Activated CD8-positive, alpha-beta memory T cell treated with anti-CD3 and anti-CD28 coated beads, Interleukin-2, amount 50 U/mL, for 1 hour (primary cell): ENCODE measurements around the gene AURKAIP1.
"Not testable (repeated sequence)": the region's sequence is repeated elsewhere in the genome, so short reads cannot be mapped to it uniquely, and the experiment has no call there.

Source experiments
- DNase-seq: peaks from one replicate; pipeline ENCODE4 v3.0.0-alpha.2; 2020; ENCODE audit errors: extremely low read depth

AURKAIP1 gene

DNA sequence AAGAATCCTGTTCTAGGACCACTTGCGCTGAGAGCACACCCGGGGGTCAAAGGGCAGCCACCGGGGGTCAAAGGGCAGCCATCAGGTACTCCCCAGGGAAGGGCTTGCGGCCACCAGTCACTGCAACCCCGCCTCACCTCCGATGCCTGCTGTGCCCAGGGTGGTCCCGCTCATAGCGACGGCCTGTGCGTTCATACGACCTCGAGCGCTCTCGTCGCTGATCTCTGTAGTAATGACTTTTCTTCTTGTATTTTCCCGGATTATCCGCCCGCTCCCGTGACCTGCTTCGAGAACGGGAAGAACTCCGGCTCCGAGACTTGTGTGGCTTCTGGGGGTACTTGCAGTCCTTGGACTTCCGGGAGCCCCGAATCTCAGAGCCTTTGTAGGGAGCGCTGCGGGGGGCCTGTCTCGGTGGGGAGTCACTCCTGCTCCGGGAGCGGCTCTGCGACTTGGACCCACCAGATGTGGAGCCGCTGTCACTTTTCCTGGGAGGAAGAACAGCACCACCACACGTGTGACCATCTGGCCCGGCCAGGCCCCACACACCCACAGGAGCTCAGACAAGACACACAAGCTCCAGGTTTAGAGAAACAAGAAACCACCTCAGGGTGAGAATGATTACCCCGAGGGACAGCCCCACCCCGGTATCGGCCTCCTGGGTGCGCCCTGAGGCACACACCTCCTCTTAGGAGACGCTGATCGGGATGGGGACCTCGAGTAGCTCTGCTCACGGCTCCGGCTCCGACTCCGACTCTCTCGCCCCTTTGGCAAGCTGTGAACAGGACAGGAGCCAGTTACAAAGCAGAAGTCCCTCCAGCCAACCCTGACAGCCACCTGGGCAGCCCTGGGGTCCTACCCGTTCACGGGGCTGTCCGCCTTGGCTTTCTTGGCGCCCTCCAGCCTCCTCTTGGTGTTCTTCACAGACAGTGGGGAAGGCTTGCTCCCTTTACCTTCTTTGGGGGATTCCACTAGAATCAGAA is 12.4 kb upstream of the AURKAIP1 start:
- no peak for DNase-seq

DNA sequence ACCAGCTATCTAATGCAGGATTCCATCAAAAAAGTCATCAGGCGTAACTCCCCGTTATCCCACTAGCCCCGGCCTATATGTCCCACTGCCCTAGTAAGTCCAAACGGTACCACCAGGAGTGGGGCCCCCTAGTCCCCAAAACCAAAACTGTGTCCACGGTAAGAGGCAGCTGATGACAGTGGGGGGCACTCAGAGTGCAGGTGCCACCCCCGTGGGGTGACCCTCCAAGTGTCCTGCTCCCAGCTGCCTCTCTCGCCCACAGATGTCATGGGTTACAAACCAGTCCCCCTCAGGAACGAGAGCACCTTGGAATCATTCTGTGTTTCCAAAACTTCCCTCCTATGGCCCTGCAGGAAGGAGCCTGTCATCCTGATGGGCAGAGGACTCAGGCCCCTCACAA is 10.9 kb upstream of the AURKAIP1 start:
- no peak for DNase-seq

DNA sequence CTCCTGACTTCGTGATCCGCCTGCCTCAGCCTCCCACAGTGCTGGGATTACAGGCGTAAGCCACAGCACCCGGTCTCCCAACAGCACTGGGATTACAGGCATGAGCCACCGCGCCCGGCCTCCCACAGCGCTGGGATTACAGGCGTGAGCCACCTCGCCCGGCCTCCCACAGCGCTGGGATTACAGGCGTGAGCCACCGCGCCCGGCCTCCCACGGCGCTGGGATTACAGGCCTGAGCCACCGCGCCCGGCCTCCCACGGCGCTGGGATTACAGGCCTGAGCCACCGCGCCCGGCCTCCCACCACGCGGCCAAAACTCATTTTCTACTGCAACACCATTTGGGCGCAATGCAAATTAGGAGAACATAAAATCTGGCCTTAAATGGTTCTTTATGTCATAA is 10.3 kb upstream of the AURKAIP1 start:
- not testable (repeated sequence) for DNase-seq

DNA sequence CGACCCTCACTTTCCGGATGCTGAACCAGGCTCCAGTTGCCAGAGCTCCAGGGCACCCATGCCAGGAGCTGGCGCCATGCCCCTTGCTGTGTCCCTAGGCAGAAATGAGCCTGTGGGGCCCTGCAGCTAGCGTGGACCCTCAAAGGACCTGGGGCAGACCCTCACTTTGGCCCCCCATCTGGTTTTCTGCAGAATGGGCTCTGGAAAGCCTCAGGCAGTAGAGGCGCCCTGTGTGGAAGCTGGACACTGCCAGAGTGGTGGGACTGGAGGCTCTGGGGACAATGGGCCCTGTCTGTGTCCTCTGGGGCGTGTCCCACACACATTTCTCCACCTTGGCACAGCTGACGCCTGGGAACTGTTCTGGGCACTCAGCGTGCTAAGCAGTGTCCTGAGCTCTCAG is 6.3 kb upstream of the AURKAIP1 start:
- DNase-seq, result no peak

DNA sequence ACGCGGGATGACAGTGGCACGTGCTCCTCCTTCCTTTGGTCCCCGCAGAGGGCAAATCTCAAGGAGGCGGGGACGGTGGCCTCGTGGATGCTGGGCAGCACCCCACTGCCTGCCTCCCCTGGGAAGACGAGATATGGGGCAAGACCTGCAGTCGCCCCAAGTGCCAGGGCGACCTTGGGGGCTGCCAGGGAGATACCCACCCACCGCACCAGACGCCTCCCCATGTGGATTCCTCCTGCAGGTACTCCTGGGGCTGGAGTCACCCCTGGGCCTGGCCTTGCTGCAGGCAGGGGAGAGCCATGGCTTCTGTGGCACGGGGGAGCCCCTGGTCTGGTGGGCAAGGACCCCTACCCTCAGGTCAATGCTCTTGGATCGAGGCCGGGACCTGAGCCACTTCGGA is 5.9 kb upstream of the AURKAIP1 start:
- DNase-seq, result no peak

DNA sequence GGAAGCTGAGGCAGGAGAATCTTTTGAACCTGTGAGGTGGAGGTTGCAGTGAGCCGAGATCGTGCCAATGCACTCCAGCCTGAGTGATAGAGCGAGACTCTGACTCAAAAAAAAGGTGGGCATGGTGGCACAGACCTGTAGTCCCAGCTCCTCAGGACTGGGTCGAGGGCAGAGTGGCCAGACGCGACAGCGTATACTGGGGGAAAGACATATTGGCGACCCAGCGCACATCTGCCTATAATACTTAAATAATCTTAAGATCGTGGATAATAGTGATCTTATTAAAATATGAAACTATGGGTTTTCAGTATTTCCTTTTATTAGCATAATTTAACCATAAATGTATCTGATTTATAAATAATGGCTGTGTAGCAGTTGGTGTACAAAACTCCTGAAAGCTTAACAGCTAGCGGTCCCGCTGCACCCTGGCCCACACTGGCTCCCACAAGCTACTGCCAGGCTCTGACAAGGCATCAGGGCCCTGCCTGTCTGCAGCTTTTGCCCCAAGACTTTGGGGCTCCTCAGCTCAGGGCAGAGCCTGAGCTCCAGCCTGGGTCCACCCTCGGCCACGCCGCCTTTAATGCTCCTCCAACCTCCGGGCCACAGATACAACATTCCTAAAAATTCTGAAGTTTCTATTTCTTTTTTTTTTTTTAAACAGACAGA is 2.7 kb upstream of the AURKAIP1 start:
- no peak for DNase-seq

DNA sequence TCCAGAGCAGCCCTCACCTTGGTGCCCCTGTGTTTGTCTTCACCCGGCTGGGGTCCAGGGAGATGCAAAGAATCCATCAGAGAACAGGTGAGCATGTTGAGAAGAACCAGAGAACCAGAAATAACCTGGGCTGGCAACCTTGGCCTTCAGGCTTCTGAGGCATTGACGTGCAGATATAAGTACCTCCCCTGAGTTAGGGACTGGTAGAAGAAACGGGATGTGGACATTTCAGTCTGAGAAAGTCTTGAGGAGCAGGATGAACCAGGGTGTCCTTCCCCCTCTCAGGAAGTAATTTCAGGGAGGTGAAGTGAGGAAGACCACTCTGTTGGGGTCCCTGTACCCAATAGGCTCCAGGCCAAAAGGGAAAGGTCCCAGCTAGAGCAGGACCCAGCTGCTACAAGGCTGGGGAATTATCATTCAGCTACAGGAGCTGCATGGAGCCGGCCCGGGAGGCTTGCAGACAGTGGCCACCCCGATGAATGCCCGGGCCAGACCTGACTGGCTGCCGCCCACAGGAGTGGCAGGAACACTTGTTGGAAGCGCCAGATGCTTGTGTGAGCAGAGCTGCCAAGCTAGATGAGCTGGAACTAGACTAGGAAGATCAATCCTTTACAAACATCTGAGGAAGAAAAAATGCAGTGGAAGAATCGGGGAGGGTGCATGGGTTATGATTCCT is 1.7 kb upstream of the AURKAIP1 start:
- no peak for DNase-seq

DNA sequence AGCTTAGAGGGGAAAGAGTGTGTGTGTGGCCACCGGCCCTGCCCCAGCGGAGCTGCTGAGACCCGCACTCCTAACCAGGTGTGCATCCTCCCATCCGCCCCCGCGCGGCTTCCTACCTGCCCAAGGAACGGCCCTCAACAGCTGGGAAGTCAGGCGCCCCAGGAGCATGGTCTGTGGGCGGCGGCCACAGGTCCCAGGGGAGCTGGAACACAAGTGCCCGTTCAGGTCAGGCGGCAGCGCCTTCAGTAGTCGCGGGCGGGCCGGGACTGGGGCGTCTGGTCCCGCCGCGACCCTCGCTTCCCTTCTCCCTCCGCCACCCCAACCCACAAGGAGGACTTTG is 448 bp downstream of the AURKAIP1 start:
- no peak for DNase-seq

DNA sequence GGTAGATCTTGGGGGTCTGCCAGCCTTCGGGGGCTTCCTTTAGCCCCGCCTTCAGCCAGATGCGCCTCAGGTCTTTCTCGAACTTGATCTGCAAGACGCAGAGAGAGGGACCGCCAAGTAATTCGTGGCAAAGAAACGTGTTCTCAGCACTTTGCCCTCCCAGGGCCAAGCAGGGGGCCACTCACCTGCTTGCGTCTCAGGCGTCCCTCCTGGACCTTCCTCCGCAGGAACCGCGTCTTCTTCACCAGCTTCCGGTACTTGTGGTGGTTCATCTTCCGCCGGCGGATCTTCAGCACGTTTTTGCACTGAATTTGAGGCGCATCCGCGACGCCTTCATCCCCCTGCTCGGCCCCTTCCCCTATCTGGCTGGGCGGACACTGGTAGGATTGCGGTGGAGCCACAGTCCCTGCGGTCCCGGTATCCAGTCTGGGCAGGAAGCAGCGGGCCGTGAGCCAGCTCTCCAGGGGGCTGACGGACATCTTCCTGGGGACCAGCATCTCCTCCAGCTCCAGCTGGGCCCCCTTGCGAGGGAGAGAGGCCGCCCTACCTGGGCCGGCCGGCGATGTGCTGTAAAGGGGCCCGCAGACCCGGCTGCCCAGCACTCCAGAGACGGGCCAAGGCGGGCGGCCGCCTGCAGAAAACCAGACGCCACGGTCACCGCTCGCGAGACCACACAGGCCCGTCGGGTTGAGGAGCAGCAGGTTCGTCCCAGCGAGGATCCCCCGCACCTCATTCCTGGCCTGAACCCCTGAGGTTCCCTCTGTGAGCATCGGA is 1.0 kb downstream of the AURKAIP1 start:
- no peak for DNase-seq

DNA sequence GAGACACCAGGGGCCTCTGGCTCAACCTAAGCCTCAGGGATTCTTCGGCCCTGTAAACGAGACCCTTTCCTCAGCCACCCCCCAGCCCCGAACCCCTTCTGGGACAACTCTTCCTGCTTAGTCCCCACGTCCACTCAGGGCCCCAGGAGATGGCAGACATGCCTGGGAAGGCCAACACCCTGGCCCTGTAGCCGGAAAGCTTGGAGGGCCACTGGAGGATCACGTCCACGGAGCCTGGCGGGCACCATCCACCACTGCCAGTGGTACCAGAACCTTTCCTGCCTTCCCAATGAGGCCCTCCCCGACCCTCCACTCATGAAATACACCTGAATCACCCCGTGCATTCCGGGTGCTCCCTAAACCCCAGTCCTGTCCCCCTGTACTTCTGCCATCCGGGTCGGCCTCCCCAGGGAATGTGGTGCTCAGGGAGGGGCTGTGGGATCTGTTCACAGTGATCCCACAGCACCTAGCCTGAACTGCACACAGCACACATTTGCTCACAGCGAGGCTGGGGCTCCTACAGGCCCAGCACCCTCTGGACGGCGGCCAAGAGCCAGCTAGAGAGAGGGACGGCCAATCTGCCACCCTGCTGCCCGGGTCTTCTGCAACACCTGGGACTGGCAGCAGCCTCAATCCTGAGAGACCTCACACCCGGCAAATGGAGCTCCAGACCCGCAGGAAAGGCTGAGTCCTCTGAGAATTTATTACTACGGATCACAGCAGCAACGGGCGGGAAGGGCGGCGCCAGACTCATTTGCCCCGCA is 1.8 kb downstream of the AURKAIP1 start:
- DNase-seq, result no peak

DNA sequence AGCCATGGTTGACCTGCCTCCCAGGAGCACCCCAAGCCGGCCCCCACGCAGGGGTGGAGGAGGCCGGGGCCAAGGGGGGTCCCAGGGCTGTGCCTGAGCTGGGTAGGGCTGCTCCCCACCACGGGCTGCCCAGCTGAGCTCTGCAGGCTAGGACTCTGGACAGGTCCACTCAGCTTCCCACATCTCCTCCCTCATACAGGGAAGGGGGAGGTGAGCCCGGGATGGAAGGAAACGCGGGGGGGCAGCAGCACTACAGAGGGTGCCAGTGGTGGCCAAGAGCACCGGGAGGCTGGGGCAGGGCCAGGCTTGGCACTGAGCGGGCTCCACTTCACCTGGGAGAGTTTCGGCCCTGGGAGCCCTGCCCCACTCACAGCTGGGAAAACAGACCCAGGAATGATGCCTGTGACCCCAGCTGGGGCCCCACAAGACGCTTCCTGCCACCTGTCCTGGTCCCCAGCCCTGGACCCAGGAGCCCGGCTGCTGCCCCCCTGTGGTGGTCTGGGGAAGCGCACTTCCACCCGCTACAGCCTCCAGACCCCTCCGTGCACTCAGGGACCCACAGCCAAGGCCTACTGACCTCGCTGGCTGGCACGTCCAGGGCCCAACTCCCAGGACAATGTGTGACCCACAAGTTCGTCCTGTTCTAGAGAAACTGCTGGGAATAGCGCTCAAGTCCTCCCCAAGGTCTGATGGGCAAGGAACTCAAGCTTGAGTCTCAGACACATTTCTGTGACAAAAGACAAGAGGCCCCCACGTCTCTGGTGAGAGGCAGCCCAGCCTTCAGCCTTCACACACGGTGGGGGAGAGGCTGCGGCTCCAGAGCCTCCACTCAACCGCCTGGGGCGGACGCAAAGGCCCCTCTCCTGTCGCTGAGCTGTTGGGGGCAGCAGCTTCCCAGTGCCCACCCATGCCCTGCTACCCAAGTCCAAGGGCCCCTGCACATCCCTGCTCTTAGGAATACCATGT is 3.0 kb downstream of the AURKAIP1 start:
- DNase-seq, result no peak

DNA sequence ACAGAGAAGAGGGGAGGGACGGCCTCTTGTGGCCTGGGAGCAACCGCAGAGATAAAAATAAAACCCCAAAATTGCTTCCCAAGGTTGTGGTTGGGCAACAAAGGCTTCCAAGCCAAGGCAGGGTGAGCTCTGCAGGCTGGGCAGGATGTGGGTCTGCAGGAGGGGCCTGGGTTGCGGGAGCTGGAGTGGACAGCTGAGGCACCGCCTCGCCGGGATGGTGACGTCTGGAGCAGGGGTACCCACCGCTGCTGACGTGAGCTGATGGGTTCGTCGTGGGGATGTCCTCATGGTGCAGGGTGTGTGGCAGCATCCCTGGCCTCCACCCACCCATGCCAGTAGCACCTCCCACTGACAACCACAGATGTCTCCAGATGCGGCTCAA is 3.7 kb downstream of the AURKAIP1 start:
- DNase-seq, result peak; percentile 89

DNA sequence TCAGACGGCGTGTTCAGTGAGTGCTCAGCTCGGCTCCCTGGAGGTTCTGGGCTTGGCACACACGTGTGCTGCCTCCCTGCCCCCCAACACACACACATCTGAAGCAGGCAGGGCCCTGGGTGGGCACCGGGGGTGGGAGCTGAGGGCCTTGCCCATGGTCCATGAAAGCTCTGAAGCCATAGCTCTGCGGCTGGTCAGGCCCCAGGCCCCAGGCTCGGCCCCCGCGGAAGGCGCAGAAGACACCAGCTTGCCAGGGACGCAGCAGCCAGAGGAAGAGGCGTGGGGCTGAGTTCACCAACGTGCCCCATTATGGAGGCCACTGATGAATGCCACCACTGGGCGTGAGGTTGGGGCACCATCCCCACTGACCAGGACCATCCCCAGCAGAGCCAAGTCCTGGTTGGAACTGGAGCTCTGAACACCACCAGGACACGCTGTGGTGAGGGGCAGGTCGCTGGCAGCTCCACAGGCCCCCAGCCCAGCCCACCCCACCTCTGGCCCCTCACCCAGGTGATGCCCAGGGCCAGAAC is 4.2 kb downstream of the AURKAIP1 start:
- no peak for DNase-seq

DNA sequence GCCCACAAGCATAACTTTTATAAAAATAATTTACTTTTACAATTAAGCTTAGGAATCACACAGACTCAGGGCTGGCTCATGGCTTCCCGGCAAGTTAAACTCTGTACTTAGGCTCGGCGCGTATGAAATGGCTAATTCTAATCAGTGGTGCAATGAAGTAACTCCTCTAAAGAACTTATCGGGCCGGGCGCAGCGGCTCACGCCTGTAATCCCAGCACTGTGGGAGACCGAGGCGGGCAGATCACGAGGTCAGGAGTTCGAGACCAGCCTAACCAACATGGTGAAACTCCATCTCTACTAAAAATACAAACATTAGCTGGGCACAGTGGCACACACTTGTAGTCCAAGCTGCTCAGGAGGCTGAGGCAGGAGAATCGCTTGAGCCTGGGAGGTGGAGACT is 4.9 kb downstream of the AURKAIP1 start:
- DNase-seq, result not testable (repeated sequence)

DNA sequence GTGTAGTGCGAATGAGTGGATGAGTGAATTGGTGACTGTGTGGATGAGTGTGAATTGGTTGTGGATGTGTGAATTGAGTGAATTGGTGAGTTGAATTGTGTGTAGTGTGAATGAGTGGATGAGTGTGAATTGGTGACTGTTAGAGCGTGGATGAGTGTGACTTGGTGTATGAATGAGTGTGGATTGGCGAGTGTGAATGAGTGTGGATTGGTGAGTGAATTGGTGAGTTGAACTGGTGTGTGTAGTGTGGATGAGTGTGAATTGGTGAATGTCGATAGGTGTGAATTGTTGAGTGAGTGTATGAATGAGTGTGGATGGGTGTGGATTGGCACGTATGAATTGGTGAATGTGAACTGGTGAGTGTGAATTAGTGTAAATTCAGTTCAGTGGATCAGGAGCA is 7.7 kb downstream of the AURKAIP1 start:
- no peak for DNase-seq

DNA sequence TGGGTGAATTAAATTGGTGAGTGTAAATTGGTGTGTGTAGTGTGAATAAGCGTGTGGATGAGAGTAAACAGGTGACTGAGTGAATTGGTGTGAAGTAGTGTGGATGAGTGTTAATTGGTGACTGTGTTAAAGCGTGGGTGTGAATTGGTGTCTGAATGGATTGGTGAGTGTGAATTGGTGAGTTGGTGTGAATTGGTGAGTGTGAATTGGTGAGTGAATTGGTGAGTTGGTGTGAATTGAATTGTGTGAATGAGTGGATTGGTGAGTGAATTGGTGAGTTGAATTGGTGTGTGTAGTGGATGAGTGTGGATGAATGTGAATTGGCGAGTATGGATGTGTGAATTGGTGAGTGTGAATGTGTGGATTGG is 8.3 kb downstream of the AURKAIP1 start:
- DNase-seq, result no peak

DNA sequence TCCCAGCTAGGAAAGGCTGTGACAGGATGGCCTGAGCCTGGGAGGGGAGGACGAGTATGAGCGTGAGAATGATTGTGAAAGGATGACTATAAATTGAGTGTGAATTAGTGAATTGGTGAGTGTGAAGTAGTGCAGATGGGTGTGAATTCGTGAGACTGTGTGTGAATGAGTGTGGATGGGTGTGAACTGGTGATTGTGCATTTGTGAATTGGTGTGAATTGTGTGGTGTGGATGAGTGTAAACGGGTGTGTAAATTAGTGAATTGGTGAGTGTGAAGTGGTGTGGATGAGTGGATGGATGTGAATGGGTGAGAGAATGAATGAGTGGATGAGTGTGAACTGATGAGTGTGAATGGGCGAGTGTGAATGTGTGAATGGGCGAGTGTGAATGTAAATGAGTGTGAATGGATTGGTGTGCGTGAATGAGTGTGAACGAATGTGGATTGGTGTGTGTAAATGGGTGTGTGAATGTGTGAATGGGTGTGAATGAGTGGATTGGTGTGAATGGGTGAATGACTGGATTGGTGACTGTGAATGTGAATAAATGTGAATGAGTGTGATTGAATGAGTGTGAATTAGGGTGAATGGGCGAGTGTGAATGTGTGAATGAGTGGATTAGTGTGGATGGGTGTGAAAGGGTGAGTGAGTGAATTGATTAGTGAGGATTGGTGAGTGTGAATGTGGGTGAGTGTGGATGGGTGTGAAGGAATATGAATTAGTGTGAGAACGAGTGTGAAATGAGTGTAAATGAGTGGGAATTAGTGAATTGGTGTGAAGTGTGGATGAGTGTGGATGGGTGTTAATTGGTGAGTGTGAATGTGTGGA is 8.9 kb downstream of the AURKAIP1 start:
- DNase-seq, result no peak

DNA sequence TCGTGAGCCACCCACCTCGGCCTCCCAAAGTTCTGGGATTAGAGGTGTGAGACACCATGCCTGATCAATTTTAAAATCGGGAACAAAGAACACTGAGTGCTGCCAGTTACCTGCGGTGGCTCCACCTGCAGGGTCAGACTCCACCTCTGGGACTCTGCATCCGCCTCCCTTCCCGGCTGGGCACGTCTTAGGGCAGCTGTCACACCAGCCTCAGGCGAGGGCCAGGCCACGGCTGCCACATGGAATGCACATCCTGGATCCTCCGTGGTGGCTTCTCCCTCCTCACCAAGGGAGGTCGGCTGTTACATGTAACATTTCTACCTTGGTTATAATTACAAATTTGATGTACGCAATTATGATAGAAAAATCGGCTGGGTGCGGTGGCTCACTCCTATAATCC is 10.7 kb downstream of the AURKAIP1 start:
- no peak for DNase-seq

DNA sequence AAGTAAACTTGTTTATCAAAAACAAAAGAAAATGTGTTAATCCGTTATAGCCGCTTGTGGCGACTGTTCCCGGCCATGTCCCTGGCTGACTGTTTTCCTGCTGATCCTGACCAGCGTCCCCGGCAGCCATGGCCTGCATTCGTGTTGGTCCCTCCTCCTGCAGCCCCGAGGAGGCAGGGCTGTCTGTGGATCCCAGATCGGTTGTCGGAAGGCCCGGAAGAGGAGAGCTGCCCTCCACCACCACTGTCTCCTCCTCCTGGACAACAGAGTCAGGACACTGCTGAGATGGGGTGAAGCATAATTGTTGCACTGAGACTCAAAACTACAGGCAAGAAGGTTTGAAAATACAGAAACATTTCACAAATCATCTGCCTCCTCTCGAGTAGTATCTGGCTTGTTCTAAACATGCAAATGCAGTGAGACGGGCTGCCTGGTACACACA is 13.0 kb downstream of the AURKAIP1 start:
- no peak for DNase-seq
